Kasumi-1 (cell line): ENCODE results near the gene GPHN.
"Not testable (repeated sequence)": the region's sequence is repeated elsewhere in the genome, so short reads cannot be mapped to it uniquely, and the experiment has no call there.

ENCODE experiments used
- DNase-seq, 2 experiments: peaks; one replicate each; lab custom pipeline; 2025; lab: John Stamatoyannopoulos, UW

The GPHN gene

DNA sequence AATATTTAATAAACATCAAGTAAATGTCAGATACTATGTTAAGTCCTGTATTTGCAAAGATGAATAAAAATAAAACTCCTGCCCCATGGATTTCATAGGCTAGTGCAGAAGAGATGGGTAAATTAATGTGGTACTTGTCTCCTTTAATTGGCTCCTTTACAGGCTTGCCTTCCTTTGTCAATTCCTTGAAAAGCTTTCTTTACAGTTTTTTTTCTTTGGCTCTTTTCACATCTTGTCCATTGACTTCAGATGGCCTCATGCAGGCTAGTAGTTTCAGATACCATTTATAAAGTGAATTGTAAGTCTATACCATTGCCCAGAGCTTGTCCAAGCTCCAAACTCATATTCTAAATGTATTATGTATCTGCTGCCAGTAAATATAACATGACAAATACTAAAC lies 552.6 kb downstream of the GPHN start:
- DNase-seq, result no peak

DNA sequence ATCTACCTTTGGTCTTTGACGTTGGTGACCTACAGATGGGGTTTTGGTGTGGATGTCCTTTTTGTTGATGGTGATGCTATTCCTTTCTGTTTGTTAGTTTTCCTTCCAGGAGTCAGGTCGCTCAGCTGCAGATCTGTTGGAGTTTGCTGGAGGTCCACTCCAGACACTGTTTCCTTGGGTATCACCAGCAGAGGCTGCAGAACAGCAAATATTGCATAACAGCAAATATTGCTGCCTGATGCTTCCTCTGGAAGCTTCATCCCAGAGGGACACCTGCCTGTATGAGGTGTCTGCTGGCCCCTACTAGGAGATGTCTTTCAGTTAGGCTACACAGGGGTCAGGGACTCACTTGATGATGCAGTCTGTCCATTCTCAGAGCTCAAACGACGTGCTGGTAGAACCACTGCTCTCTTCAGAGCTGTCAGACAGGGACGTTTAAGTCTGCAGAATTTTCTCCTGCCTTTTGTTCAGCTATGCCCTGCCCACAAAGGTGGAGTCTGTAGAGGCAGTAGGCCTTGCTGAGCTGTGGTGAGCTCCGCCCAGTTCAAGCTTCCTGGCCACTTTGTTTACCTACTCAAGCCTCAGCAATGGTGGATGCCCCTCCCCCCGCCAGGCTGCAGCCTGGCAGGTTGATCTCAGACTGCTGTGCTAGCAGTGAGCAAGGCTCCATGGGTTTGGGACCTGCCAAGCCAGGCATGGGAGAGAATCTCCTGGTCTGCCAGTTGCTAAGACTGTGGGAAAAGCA lies 559.3 kb downstream of the GPHN start:
- not testable (repeated sequence) for DNase-seq

DNA sequence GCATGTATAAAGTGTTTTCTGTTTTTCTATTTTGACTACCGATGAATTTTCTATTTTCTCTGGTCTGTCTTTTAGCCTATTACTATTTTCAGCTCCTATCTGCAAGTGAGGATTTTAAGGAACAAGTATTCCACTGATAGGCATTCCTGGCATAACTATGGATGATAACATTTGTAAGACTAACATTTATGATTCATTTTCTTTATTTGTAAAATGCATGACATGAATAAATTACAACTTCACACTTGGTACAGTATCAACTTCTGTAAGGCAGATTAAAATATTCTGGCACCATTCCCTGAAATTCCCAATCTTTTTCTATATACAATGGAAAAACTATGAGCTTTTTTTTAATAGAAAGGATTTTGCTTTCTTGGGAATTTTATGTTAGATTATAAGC lies 560.3 kb downstream of the GPHN start:
- no peak for DNase-seq

DNA sequence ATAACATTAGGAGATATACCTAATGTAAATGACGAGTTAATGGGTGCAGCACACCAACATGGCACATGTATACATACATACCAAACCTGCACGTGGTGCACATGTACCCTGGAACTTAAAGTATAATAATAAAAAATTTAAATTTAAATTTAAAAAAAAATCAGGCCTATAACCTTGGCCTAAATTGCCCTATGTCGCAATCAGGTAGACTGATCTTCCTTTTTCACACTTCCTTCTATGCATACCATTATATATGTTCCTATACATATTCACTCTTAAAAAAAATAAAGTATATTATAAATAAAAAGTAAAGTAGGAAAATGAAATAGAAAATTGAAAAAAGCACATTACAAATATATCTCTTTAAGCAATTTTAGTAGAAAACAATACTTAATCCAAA lies 563.6 kb downstream of the GPHN start:
- no peak for DNase-seq

DNA sequence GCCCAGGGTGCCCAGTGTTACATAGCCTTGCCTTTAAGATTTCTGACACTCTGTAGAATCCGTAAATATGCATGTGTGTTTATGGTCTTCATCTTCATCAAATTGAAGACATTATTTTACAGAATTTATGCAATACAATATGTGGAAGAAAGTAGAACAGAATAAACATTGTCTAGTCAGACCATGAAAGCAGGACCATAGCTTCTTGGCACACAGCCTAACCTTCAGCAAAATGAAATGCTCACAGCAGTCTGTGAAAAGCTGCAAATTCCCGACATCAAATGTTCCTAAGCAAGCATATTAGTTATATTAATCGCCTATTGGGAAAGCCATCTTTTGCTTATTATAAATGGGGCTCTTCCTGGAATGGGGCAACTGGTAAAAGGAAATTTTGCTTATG lies 570.0 kb downstream of the GPHN start:
- no peak for DNase-seq

DNA sequence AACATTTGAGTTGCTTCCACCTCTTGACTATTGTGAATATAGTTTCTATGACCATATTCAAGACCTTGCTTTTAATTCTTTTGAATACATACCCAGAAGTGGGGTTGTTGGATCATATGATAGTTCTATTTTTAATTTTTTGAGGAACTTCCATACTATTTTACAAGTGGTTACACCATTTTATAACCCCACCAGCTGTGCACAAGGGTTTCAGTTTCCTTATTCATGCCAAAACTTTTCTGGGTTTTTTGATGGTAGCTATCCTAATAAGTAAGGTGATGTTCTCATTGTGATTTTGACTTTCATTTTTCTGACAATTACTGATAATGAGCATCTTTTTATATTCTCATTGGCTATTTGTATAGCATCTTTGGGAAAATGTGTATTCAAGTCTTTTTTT lies 571.9 kb downstream of the GPHN start:
- DNase-seq, result peak; percentile 48 to 57

DNA sequence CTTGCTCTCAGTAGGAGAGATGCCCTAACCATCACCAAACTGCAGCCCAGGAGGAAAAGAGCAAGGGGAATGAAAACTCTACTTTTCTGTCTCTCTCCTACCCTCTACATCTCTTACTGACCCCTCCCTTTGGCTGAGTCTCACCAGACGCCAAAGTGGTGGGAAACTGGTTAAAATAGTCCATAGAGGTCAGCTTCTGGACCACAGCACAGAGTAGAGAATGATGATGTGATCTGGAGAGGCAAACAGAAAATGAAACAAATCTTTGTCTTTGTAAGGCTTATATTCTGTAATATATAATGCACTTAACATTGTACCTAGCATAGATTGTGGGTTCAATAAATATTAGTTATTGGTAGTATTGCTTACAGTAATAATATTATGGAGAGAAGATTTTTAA lies 600.3 kb downstream of the GPHN start:
- no peak for DNase-seq

DNA sequence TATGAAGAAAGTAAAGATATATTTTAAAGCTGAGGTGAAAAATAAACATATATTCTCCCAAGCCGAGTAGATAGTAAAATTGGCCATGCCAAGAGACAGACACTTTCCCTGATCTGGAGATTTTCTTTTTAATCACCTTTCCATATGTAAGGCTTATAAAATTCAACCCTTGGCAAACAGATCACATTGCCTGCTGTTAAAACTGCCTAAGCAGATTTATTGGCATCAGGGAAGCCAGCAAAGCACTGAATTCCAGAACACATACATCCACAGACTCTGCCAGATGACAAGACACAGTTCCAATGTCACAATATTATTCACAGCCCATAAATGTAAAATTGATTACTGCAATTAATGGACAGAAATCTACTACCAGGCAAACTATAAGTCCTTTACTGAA lies 603.1 kb downstream of the GPHN start:
- no peak for DNase-seq

DNA sequence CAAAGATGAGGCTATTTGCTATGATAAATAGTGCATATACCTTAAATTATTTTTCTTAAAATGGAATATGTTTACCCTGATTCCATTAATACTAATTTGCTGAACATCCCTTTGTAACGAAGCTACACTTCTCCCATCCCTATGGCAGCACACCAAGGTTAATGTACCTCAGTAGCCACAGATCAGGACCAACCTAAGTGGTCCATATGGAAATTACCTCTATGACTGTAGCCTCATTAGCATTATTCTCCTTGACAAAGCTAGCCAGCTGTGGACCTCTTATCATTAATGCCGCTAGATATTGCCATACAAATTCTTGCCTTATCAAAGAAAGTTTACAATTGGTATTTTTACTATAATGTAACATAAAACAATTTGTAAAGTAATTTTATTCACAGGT lies 604.4 kb downstream of the GPHN start:
- DNase-seq, result no peak

DNA sequence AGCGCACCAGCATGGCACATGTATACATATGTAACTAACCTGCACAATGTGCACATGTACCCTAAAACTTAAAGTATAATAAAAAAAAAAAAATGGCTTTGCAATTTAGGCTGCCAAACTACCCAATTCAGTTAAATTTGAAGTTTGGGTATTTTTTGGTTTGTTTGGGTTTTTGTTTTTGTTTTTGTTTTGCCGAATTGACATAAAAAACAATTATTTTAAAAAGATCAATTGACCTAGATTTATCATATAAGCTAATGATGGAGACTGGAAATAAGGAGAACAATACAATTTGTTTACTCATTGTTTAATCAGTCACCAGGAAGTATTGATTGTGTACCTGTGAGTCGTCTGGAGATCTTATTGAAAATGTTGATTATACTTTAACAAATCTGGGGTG lies 619.2 kb downstream of the GPHN start:
- no peak for DNase-seq

DNA sequence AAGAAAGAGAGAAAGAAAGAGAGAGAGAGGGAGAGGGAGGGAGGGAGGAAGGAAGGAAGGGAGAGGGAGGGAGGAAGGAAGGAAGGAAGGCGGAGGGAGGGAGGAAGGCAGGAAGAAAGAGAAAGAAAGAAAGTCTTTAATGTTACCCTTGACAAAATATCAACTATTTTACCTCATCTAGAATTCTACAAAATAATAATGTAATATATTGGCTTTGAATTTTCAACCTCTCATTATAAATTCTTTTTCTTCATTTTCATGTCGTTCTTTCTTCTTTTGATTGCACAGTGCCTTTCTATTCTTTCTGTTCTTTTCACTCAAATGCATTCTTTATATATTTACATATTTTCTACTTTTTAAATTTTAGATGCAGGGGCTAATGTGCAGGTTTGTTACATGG lies 621.8 kb downstream of the GPHN start:
- no peak for DNase-seq

DNA sequence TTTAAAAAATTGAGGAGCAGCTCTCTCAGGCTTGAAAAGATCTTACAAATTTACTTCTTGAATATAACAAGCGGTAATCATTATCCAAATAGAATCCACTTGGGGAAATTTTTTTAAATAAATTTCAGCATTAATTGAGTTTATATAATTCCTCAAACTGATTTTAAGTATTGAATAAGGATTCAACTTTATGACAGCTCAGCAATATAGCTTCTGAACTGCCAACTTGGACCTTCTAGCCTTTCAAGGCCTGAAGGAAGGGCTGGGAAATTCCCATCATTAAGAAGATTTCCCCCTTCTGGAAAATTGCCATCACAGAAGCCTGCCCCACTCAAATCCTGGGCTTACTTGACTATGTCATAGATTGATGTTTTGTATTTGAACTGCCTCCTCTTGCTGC lies 623.7 kb downstream of the GPHN start:
- no peak for DNase-seq

DNA sequence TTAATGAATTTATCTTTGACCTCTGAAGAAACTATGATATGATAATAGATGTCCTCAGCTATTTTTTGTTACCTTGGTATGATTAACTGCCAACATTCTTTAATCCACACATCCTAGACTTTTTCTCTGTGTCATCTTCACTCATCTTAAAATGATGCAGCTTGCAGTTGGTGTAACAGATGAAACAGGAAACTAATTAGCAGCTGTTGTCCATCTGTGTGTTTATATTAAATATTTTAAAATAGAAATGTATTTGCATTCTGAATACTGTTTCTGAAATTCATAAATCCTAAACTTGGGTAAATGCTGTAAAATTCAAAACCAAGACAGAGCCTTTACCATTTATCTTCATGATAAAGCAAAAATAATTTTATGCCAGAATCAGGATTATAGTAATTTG lies 625.2 kb downstream of the GPHN start:
- no peak for DNase-seq

DNA sequence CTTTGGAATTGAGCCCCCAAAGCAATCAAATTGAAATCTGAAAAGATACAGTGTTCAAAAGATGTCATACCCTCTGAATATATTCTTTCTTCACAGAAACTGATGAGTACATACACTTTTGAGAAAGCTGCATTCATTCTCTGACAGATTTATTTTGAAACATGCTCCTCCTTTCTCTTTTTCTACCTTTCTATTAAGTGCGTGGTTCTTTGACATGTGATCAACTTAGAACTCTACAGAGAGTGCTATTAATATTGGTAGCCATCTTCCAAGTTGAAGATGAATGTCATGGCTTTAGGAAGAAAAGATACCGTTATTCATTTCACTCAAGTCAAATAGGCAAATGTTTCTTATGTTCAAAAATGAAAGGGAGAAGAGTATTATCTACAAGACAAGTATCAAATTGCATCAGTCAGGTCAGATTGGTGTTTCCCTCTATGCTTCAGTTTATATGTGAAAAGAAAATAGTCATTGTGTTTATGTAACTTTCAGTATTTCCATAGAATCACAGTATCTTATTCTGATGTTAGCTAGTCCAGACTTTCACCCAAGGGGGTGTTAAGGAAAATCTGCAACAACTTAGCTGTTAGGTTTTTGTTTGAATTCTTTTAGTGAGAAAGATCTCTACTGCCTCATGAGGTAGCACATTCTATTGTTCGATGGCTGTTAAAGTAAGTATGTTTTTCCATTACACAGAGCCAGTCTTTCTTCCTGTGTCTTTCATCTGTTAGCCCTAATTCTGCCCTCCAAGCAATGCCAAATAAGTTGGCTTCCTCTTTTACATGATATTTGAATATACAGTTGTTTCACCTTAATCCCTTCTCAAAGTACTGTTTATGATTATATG lies 625.9 kb downstream of the GPHN start:
- peak in 1 of 2 experiments; percentile 8 for DNase-seq

DNA sequence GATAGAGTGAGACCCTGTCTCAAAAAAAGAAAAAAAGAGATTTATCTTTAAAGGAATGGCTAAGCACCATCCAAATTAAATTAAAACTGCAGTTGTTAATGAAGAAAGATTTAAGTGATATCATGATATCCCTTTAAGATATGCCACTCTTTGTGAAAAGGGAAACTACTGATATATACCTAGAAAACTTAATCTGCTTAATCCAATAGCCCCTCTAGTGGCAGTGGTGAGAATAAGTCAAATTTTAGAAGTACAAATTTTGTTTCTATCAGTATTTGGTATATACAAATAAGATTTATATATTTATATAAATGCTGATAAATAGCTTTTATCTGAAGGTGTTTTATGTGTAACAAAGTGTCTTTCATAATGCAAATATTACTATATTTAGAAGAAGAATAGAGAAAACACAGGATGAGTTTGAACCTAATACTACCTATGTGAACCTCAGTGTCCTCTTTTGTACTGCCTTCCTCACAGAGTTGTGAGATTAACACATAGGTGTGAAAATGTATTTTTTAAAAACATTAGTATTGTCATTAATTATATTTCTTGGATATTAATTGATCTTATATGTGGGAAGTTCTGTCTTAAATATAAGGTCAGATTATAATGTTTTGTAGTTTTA lies 629.9 kb downstream of the GPHN start:
- DNase-seq, result peak; percentile 54 to 73

DNA sequence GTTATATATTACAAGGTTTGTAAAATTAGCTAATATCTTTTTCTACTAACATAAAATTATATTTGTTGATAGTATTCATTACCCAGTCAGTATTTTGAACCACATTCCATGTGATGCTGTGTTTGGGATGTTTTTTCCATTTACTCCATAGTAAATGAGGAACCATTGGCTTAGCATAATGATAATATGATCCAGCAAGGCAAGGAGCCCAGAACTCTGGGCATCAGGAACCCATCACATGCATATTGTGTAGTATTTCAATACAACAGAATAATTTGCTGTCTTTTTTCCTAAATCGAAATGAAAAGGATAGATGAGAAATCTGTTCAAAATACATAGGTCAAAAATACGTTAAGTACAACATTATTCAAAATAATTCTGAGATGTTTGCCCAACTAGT lies 632.6 kb downstream of the GPHN start:
- no peak for DNase-seq

DNA sequence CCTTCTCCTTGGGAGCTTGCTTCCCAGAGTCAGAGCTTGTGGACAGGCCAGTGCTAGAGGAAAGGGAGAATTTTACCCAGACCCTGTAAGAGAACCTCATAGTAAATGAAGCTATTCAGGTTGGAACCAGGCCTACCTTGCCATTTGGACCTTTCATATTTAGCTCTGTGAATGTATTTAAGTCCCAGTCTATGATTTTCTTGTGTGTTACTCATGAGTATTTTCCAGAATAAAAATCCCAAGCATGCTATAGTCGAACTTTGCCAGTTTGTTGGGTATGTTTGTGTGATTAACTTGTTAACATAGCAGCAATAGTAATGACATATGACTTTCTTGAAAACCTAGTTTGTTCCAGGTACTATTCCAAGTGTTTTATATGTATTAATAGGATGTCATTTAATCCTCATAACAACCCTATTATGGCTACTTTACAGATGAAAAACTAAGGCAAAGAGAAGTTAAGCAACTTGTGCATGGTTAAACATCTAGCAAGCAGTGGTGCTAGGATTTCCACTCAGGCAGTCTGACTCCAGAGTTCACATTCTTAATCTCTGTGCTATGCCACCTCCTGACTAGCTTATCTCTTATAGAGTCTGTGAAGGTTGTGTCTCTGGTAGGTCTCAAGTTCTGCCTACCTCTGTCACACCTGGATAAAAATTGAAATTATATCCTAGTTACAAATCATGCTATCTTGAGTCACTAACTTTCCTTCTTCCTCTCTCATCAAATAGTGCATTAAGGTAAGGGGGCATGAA lies 633.4 kb downstream of the GPHN start:
- DNase-seq, result no peak

DNA sequence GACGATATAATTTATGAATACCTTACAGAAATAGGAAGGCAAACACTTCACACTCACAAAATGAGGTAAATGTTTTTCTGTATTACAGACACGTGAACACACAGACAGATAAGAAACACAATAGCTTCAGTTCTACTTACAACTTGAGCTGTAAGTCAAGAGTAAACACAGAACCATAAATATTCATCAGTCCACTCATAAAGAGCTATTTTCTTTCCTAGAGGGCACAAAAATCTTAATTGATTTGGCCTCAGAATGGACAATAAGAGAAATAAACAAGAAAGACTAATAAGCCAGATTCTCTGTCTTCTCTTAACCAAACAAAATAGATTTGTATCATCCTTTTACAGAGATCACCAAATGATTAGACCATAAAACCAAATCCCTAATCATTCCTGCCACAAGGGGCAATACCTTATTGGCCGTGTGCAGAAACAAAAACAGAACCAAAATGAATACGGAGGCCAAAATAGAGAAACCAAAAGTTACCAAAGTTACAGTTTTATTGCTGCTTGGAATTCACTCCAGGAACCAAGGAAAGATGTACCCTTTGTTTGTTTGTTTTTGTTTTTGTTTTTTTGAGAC lies 643.2 kb downstream of the GPHN start:
- no peak for DNase-seq

DNA sequence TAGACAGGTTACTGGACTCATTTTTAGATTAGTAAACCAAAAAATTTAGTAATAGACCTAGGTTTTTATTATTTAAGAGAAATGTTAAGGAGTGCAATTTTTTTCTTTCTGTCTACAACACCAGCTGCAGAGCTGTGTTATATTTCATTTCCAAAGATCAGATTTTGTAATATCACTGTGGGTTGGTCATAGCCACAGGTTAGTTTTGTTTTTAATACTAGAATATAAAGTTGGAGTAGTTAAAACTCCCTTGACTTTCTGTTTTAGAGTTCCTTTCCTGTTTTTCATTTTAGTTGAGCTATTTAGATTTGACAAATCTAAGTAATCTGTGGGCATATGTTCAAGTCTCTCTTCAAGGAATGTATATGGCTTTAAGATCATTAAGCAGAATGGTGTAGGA lies 650.6 kb downstream of the GPHN start:
- DNase-seq, result no peak

DNA sequence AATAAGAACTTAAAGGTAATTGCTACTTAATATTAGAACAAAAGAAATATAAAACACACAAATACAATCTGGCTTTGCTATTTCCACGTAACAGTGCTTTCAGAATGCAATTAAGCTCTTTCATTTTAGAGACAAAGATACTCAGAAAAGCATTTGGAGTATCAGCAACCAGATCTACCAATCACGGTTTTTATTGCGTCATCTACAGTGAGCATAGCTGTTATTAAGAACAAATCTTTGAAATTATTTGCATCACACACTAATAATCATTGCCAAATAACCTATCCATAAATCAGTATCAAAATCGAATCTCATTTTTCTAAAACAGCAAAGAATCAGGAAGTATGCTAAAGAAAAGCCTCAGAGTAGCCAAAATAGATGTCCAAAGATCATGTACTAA lies 654.4 kb downstream of the GPHN start:
- no peak for DNase-seq

DNA sequence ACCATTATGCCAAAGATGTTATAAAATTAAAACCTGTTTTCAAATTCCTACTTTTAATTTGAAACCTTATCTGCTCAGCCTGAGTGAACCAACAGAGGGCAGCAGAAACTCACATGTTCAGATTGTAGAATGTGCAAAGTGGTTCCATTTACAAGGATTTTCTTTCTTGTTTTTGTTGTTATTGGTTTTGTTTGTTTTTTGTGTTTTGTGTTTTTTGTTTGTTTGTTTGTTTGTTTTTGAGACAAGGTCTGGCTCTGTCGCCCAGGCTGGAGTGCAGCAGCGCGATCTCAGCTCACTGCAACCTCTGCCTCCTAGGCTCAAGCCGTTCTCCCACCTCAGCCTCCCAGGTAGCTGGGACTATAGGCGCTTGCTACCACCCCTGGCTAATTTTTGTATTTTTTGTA lies 658.5 kb downstream of the GPHN start:
- peak; percentile 45 to 55 for DNase-seq
